Effector CD8-positive, alpha-beta T cell (primary cell): ENCODE data around the gene LRIT2.

ENCODE experiments used
- DNase-seq: peaks from one replicate; lab custom pipeline; 2025; lab: John Stamatoyannopoulos, UW
- total RNA-seq, 4 experiments: gene quantifications; one replicate each; lab custom pipeline; 2026; lab: John Stamatoyannopoulos, UW

LRIT2 gene
- total RNA-seq: 0 reads per million in 4 experiments

DNA sequence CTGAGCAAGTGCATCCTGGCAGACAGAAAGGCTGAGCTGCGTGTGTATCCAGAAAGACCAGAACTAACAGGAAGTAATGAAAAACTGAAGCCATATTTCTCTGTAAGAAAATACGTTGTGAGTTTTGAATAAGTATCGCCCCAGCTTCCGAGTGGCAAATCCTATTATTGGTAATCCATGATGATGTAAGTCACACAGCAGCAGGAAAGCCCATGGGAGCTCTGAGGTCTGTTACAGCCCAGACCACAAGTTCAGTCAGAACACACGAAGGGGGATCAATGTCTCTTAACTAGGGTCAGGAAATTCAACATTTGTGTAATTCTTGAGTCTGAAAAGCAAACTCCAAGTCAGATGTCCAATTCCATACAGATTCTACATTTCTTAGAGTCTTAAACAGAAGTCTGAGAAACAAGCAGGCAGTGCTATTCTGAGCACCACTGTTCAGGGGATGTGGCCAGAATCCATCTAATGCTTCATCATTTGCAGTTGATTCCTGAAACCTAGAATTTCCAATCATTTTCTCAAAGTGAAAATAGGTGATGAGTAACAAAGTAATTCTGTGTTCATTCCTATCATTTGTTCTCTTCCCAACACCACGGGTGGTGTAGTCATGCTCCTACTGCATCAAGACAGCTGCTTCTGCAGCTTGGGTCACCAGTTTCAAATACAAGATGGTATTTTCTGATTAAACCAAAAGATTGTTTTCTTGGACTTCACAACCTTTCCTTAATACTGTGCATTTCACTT lies at the start of gene LRIT2:
TSS of gene LRIT2 (minus strand) at position 118 of the 747 bp plus-strand sequence. CDS start at position 94, 24 bp downstream.
- no peak for DNase-seq

DNA sequence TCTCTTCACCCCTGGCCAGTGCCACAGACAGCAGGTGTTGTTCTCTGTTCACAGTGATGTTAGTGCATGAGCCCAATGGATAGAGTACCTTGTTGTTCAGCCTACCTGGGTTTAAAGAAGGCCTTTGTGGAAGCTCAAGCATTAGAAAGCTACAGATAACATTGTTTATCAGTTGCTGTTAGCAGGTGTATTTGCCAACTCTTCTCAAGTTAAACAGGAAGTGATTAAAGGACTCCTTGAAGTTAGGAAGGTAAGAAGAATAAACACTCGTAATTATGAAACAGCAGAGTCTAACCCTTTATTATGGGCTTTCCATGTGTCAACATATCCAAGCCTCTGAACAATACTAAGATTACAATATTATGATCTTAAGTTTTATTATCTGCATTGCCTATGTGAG lies 45.4 kb upstream of the LRIT2 start:
- DNase-seq: no peak

DNA sequence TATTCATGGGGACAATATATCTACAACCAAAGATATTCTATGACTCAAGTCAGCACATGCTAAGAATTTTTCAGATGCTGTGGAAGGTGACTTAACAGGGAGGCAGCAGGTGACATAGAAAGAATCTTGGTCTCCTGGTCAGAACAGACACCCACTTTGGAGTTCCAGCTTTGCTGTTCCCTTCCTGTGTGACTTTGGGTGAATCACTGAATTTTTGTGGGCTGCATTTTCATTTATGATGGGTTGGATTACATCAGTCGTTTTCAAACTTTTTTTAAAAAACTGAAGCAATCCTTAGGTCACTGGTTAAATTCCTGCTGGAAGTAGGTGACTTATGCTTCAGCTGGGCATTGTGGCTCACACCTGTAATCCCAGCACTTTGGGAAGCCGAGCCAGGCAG lies 44.4 kb upstream of the LRIT2 start:
- DNase-seq: no peak

- DNase-seq: no peak
These were observed 43.8 kb upstream of the LRIT2 start for GRCh38 chr10:84269162-84269561.

DNA sequence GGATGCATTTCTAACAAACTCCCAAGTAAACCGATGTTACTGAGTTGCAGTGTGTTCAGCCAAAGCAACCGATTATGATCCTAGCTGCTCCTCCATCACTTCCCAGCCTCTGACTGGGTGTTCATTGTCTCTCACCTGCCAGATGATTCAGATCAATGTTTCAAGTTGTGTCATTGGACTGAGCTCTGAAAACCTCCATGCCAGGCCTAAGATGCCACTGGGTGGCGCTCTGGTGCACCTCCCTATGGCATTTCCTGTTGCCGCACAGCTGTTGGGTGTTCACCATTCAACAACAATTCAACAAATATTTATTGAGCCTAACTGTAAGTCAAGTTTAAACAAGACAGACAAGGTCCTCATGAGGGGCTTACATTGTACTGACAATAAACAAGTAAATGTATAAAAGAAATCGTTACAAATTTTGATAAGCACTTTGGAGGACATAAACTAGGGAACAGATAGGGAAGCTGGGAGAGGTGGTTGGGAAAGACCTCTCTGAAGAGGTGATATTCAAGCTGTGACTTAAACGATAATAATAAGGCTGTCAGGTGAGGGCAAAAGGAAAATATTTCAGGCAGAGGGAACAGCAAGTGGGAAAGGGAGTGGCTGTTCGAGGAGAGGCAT lies 42.3 kb upstream of the LRIT2 start:
- DNase-seq: peak; percentile 8

DNA sequence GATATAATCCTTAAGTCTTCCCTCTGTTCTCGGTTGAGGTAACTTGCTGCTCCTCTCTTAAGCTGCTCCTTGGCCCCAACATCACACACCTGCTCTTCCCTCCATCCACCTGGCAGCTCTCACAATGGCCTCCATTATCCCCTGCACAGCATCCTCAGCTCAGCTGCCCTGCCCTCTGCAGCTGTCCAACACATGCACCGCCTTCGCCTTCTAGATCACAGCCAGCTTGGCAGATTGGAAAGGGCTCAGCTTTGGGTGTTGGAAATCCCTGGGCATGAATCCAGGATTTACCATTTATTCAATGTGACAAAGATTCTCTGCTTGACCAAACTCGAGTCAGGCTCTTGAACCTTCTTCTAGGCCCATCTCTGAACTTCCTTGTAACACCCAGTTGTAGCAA lies 40.1 kb upstream of the LRIT2 start:
- no peak for DNase-seq

DNA sequence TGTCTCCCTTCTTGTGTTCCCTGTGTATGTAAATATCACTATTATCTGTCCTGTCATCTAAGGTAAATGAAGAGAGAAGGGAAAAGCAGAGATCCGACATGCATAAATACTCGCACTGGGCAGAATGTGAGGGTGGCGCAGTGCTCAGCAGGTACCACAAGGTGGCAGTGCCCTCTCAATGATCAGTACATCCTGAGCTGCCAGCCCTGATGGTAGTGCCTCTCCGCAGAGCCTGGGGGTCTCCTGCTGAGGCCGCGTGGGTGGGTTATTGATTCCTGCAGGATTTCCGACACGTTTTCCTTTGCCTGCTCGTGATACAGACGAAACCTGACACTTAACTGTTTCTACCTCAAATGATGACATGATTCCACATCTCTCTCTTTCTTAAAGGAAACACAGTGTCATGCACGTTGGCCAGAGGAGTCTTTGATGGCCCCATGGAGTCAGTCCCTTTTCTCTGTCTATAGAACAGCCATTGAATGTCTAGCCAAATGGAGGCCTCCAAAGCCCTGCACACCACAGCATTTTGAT lies 39.3 kb upstream of the LRIT2 start:
- DNase-seq: peak; percentile 49

DNA sequence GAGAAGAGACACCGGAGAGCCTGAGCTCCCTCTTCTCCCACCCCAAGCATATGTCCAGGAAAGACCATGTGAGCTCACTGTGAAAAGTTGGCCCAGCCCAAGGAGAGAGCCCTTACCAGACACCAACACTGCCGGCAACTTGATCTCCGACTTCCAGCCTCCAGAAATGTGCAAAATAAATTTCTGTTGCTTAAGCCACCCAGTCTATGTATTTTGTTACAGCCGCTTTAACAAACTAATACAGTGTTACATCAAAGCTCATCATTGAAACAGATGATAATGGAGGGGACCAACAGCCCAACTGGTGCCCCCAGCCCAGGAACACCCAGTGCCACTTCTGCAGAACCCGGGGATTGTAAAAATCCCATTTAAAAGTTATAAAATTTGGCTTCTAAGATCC lies 38.4 kb upstream of the LRIT2 start:
- no peak for DNase-seq

DNA sequence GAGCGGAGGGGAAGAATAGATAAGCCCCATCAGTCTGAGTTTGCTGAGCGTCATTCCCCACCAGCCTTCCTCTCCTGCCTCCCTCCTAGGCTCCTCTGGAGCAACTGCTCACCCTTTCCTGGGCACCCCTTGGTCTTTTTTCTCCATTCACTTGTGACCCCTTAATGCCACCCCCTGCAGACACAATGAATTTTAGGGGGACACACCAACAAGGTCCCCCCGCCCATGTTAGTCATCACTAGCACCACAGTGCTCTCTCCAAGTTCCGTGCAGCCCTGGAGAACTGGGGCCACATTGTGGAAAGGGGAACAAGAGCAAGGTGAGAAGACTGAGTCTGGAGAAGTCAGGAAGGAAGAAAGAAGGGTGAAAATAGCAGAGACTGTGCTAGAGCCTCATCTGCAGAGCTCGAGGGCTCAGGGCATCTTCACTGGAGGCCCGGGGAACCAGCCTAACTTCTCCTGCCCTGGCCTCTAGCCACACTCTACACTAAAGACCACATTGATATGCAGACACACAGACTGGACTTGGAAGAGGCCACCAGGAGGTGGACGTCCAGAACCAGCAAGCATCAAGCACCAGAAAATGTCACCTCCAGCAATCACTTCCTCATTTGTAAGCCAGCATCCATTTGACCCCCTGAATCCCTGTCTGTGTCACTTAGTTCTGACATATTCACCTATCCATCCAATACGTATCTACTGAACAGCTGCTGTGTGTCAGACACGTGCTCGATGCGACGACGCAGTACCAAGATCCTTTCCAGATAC lies 37.0 kb upstream of the LRIT2 start:
- DNase-seq: no peak

GRCh38 chr10:84261236-84261915 lies 36.0 kb upstream of the LRIT2 start:
- DNase-seq: no peak

GRCh38 chr10:84258034-84258695 lies 32.8 kb upstream of the LRIT2 start:
- DNase-seq: no peak

- DNase-seq: no peak
These were observed 32.1 kb upstream of the LRIT2 start for GRCh38 chr10:84257343-84258020.

GRCh38 chr10:84256510-84257342 lies 31.4 kb upstream of the LRIT2 start:
- DNase-seq: peak; percentile 1

- DNase-seq: no peak
These were observed 29.5 kb upstream of the LRIT2 start for GRCh38 chr10:84254552-84255478.

DNA sequence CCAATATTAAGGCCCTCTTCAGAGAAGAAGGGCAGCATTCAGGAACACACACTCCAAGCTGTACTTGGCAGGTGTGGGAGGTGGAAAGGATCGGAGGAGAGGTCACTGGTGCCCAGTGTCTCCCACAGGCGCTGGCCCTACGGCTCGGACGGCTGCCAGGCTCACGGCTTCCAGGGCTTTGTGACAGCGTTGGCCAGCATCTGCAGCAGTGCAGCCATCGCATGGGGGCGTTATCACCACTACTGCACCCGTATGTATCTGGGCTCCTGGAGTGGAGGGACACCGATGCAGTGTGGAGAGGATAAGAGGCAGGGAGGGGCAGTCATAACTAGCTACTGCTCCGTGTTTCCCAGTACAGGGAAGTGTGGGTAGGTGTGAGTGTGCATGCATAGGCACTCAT lies 23.4 kb upstream of the LRIT2 start:
- DNase-seq: no peak

- DNase-seq: no peak
These were observed 22.2 kb upstream of the LRIT2 start for GRCh38 chr10:84247496-84247895.

GRCh38 chr10:84244651-84245270 lies 19.4 kb upstream of the LRIT2 start, which contains the start of gene RGR:
TSS of gene RGR (plus strand) at chr10:84245053. CDS start at chr10:84245091, 38 bp downstream.
- DNase-seq: no peak

DNA sequence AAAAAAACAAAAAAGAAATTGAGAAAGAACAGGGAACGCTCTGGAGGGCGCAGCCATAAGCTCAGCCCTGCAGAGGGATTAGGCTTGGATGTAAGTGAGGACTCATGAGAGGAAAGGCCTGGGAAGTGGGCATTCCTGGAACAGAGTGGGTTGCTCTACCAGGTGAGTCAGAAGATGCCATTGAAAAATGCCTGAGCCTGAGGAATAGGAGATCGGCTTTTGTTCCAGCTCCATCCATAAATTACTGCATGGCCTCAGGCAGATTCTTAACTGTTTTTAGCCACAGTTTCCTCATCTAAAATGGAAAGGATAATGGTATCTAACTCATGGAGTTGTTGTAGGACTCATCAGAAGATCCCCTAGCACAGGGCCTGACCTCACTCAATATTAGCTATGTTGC lies 18.4 kb upstream of the LRIT2 start:
- no peak for DNase-seq
